Effector memory CD4-positive, alpha-beta T cell (primary cell): ENCODE results near the gene KMO.

Experiments used
- DNase-seq, 3 donors: peaks; one replicate each; pipeline ENCODE4 v3.0.0-alpha.2; 2020
- H3K27ac ChIP-seq: 2 replicates; pipeline ENCODE4 v1.7.0; 2013; ENCODE audit warnings: mild to moderate bottlenecking, low read length, moderate library complexity; ENCODE audit not compliant: insufficient read depth, poor library complexity, severe bottlenecking
- H3K27me3 ChIP-seq: replicated peaks from 2 replicates; pipeline ENCODE4 v1.7.0; 2013; ENCODE audit warnings: mild to moderate bottlenecking, low read length; ENCODE audit not compliant: insufficient read depth, control insufficient read depth, poor library complexity, severe bottlenecking
- H3K36me3 ChIP-seq: 2 replicates; pipeline ENCODE4 v1.7.0; 2013; ENCODE audit warnings: mild to moderate bottlenecking, low read length, moderate library complexity; ENCODE audit not compliant: control insufficient read depth, insufficient read depth
- H3K4me1 ChIP-seq: 2 replicates; pipeline ENCODE4 v1.7.0; 2013; ENCODE audit warnings: low read length, mild to moderate bottlenecking; ENCODE audit not compliant: control insufficient read depth, insufficient read depth, poor library complexity, severe bottlenecking
- H3K4me3 ChIP-seq: 2 replicates; pipeline ENCODE4 v1.7.0; 2013; ENCODE audit warnings: low read length, low read depth, mild to moderate bottlenecking; ENCODE audit not compliant: insufficient read depth, poor library complexity, severe bottlenecking
- H3K9me3 ChIP-seq: 2 replicates; pipeline ENCODE4 v1.7.0; 2013; ENCODE audit warnings: mild to moderate bottlenecking, low read length, moderate library complexity; ENCODE audit not compliant: control insufficient read depth

KMO gene

GRCh38 chr1:241607497-241607896 is 75.3 kb downstream of the KMO start:
- no peak for DNase-seq
- H3K9me3 ChIP-seq: no peaks in the 10 kb centered on the region
- no peaks in the 10 kb centered on the region for H3K4me1 ChIP-seq
- no peak overlapping the region for H3K4me3 ChIP-seq
- H3K27ac ChIP-seq: no peak overlapping the region
- no peaks in the 10 kb centered on the region for H3K27me3 ChIP-seq
- H3K36me3 ChIP-seq: no peaks in the 10 kb centered on the region

DNA sequence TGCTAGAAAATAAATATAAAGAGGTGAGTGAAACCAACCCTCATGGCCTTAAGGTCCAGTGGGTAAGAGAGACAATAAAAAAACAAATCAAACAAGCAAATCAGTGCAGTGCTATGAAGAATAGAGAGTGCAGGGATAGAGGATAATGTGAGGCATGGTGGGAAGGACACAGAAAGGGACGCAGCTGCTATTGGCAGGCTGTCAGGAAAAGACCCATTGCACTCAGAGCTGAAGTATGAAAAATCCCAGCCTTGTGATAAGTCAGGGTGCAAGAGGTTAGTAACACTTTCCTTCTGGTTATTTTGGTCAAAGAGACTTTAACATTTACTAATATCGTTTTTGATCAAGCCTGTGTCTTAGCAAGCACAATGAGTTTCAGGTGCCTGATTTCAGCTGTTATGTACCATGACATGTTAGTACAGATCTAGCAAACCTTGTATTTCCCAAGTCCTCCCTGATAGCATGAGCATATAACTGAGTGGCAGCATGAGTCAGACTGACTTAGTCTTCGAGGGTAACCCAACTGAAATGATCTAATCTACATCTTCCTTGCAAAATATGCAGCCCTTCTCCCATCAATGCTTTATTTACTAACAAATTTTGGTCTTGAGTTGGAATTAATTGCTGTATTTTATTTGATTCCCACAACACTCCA is 76.3 kb downstream of the KMO start:
- H3K27me3 ChIP-seq: no peaks in the 10 kb centered on the region
- H3K4me1 ChIP-seq: no peaks in the 10 kb centered on the region
- no peak for DNase-seq
- no peaks in the 10 kb centered on the region for H3K36me3 ChIP-seq
- no peaks in the 10 kb centered on the region for H3K9me3 ChIP-seq
- H3K27ac ChIP-seq: no peak overlapping the region
- H3K4me3 ChIP-seq: no peak overlapping the region

GRCh38 chr1:241610056-241610815 is 78.1 kb downstream of the KMO start:
- Histone ChIP-seq H3K9me3 (no peaks in the 10 kb centered on the region), H3K4me3 (no peak overlapping the region), H3K36me3 (no peaks in the 10 kb centered on the region), H3K27ac (no peak overlapping the region), H3K27me3 (no peaks in the 10 kb centered on the region), H3K4me1 (no peaks in the 10 kb centered on the region)
- no peak for DNase-seq

- Histone ChIP-seq H3K4me1 (no peaks in the 10 kb centered on the region), H3K4me3 (no peak overlapping the region), H3K27me3 (no peaks in the 10 kb centered on the region), H3K36me3 (no peaks in the 10 kb centered on the region), H3K9me3 (no peaks in the 10 kb centered on the region), H3K27ac (no peak overlapping the region)
- no peak for DNase-seq
Observed at GRCh38 chr1:241611063-241611462, 78.9 kb downstream of the KMO start.

DNA sequence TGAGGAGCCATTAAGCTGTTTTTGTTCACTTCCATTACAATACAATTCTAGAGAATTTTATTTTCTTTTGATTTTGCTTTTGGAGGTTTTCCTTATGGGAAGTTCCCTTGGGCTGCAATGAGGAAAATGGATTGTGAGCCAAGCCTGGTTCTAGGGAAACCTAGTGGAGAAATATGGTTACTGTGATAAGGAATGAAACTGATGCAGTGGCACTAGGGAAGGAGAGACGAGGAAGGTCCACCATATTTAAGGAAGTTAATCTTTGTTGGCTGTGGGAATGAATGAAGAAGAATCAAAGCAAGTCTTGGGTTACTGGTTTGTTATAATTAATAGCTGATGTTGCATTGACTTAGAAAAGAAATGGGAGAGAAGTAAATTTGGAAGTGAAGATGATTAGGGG is 79.6 kb downstream of the KMO start:
- no peak overlapping the region for H3K4me3 ChIP-seq
- H3K27me3 ChIP-seq: no peaks in the 10 kb centered on the region
- no peaks in the 10 kb centered on the region for H3K4me1 ChIP-seq
- H3K36me3 ChIP-seq: no peaks in the 10 kb centered on the region
- H3K9me3 ChIP-seq: no peaks in the 10 kb centered on the region
- no peak for DNase-seq
- H3K27ac ChIP-seq: no peak overlapping the region

DNA sequence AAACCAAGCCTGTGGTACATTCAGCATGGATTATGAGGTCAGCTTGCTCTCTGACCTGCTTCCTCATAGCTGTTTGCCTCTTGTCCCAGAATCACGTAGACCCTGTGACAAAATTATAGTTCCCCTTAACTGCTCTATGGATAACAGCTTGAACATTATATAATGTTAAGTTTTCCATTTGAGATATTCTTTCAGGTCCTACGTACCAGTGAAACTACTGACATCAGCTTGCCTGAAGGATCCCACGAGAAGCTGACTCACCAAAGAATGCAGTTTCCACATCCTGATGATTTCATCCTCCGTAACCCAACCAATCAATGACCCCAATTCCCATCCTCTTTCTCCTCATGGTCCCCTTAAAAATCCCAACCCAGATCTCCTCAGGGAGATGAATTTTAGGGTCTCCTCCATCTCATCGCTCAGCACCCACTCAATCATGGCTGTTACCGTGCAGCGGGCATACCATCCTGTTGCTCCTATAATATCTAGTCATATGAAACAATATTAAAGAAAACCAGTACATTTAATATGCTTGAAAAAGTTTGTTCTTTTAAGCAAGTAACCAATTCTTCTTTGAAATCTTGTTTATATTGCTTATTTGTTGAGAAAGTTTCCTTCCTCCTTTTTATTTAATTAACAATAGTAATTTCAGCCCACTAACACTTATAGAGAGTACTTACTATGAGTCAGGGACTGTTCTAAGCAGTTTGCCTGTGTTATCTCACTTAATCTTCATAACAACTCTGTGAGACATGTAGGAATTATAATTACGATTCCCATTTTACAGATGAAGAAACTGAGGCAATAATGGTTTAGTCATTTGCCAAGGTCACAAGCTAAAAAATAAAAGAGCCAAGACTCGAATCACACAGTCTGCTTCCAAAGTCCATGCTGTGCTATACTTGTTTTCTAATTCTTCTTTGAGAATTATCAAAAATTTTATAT is 80.6 kb downstream of the KMO start:
- no peak for DNase-seq
- H3K27ac ChIP-seq: no peak overlapping the region

GRCh38 chr1:241614144-241614543 is 82.0 kb downstream of the KMO start:
- no peak overlapping the region for H3K4me3 ChIP-seq
- no peaks in the 10 kb centered on the region for H3K9me3 ChIP-seq
- no peaks in the 10 kb centered on the region for H3K4me1 ChIP-seq
- DNase-seq: no peak
- no peaks in the 10 kb centered on the region for H3K27me3 ChIP-seq
- H3K27ac ChIP-seq: no peak overlapping the region
- no peaks in the 10 kb centered on the region for H3K36me3 ChIP-seq

More for the DNA sequence above, 80.6 kb downstream of the KMO start:
- H3K4me3 ChIP-seq: no peak overlapping the region
- no peaks in the 10 kb centered on the region for H3K36me3 ChIP-seq
- no peaks in the 10 kb centered on the region for H3K4me1 ChIP-seq
- H3K27me3 ChIP-seq: no peaks in the 10 kb centered on the region
- H3K9me3 ChIP-seq: no peaks in the 10 kb centered on the region

- Histone ChIP-seq H3K4me1 (no peaks in the 10 kb centered on the region), H3K4me3 (no peak overlapping the region), H3K27ac (no peak overlapping the region), H3K27me3 (no peaks in the 10 kb centered on the region), H3K36me3 (no peaks in the 10 kb centered on the region), H3K9me3 (no peaks in the 10 kb centered on the region)
- DNase-seq: no peak
Observed at GRCh38 chr1:241614572-241614971, 82.4 kb downstream of the KMO start.

GRCh38 chr1:241615043-241615974 is 83.1 kb downstream of the KMO start:
- H3K27me3 ChIP-seq: no peaks in the 10 kb centered on the region
- H3K9me3 ChIP-seq: no peaks in the 10 kb centered on the region
- H3K27ac ChIP-seq: no peak overlapping the region
- DNase-seq: no peak
- no peaks in the 10 kb centered on the region for H3K36me3 ChIP-seq
- H3K4me3 ChIP-seq: no peak overlapping the region
- no peaks in the 10 kb centered on the region for H3K4me1 ChIP-seq
